GM18870 (cell line): ENCODE results near the gene AP4B1.
A peak's percentile ranks its signal among the peaks of the same experiment; 100 is the strongest.

Experiments
- ATAC-seq: cut with Tn5 transposase; IDR thresholded peaks from one replicate; pipeline ENCODE4 v1.9.1; 2021; ENCODE audit warnings: moderate library complexity; ENCODE audit not compliant: unreplicated experiment

Gene AP4B1

DNA sequence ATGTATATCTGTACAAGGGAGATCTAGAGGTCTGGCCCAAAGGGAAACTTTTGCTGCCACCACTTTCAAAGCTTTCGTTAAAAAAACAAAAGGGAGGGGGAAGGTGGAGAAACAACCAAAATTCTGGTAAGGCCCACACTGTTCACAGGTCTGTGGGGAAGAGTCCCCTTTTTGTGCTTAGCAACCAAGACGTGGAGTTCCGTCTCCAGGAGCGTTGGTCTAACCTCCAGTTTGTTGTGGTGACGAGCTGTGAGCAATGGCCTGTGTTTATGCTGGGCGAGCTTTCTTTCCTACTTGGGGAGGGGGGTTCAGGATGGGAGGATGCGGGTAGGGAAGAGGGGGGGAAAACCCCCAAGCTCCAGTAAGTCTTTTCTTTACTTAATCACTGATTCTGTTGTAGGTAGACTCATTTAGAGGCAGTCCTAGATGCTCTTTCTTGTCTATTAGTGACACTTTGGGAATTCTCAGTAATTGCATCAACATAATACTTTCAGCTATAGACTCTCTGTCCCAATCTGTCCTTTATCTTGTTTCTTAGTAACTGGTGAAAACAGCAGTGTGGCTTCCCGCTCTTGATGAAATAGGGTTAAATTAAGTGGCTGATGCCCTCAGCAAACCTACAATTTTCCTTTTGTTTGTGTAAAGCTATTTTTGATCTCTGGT is 26.0 kb upstream of the AP4B1 start:
- ATAC-seq: peak; percentile 16

GRCh38 chr1:113929750-113930498 is 25.3 kb upstream of the AP4B1 start:
- peak; percentile 24 for ATAC-seq

DNA sequence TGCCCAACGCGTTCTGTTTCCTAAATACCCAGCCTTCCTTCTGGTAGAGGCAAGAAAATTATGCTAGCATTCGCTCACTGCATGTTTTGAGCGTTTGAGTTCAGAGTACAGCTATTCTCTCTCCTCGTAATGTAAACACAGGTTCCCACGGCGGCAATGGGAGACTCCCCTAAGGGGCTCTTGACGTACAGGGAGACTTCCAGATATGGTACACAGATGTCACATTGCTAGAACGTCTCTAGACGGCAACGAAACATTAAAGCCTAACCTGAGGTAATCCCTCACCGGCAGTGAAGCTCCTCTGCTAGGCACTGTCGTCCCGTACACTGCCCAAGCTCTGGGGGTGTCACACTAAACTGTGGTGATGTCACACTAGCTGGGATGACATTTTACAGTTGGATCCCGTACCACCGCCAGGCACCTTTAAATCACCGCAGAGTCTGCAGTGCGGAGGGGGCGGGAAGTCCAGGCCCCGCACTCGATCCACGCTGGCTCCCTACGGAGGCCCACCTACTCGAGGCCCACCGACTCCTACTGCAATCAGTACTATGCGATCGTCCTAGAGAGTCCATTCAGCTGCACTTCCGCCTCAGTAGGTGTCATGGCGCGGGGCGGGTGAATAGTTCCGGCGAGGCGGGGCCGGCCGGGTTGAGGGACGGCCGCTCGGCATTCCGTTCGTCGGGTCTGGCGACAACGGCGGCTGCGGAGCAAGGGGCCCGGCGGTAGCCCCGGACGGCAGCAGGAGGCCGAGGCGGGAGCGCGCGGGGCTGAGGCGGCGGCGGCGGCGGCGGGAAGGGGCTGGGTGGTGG is 24.5 kb upstream of the AP4B1 start, which contains the start of gene HIPK1:
HIPK1 (plus strand) TSS at position 384 of the 809 bp plus-strand sequence.
- peak; percentile 56 for ATAC-seq

- ATAC-seq: no peak
These were observed 23.8 kb upstream of the AP4B1 start for GRCh38 chr1:113928187-113928930.

- no peak for ATAC-seq
These were observed 19.9 kb upstream of the AP4B1 start for GRCh38 chr1:113924473-113924872.

- ATAC-seq: no peak
These were observed 18.4 kb upstream of the AP4B1 start for GRCh38 chr1:113922957-113923356.

- ATAC-seq: no peak
These were observed 13.6 kb upstream of the AP4B1 start for GRCh38 chr1:113918243-113918642.

GRCh38 chr1:113917400-113918082 is 12.9 kb upstream of the AP4B1 start:
- no peak for ATAC-seq

GRCh38 chr1:113916974-113917373 is 12.4 kb upstream of the AP4B1 start:
- no peak for ATAC-seq

GRCh38 chr1:113913887-113914664 is 9.5 kb upstream of the AP4B1 start:
- ATAC-seq: no peak

GRCh38 chr1:113913312-113913668 is 8.7 kb upstream of the AP4B1 start:
- ATAC-seq: no peak

DNA sequence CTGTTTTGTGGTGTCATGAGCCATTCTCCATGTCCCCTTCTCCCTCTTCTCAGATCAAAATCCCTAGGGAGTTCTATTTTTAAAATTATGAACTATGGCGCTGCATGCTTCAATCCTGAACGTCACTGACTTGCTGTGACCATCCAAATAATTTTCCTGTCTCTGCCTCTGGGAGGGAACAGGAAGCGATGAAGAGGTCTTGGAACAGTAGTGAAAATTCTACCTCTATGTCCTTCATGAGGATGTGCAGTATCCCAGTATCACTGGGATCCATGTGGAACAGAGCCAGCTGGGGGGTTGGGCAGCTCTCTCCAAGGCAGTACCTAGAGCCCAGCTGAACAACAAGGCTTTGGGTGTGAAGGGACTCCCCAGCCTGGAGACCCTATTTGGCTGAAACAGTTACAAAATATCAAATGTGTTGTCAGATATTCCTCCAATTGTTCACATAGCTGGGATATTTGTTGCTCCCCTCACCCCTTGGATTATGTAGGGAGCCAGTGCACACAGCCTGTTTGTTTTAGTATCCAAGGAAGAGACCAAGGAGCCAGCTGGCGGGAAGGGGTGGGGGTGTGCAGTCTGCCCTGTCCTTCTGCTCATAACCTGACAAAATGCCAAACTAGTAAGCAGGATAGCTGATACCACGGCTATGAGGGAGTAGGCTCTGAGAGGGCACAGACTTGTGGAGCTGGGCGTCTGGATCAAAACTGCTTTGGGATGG is 8.2 kb upstream of the AP4B1 start:
- no peak for ATAC-seq

GRCh38 chr1:113905435-113905861 is 849 bp upstream of the AP4B1 start:
- peak; percentile 1 for ATAC-seq

DNA sequence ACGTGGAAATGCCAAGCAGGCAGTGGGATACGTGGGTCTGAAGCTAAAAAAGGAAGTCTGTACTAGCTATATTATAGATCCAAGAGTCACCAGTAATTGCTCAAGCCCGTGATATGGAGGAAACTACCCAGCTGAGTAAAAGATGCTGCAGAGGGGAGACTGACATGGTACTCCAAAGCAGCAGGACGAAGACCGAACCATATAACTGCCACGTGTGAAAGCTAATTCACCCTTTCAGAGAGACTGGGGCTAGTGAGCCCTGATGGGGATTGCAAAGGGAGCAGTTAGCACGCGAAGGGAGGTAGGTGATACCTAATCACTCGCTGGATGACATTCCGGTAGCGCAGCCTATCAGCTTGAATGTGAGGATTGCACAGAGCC is 316 bp downstream of the AP4B1 start:
- ATAC-seq: no peak

DNA sequence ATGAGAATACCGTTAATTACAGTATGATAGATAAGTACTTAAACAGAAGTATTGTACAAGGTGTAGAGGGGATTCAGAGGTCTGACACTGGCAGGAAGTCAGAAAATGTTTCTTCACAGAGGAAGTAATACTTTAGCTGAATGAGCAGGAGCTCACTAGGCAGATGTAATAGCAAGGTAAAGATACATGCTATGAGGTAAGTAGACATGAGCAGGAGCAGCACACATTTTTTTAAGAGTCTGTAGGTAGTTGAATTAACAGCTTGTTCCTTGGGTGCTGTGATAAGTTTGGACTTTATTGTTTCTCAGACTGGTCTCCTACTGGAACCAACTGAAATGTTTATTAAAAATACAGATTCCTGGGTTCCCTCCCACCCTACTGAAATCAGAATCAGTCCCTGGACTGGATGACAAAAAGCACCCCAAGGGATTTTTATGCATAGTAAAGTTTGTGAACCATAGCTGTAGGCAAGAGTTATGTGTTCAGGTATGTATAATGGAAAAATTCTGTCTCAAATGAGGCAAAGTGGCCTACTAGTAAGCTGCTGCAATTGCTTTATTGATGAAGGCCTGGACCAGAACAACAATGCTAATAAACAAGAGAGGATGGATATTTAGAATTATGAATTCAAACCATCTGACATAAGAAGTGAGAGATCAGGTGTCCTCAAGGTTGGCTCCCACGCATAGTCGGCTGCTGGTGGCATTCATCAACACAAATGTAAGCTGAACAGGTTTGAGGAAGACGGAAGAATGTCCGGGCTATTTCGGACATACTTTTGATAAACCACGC is 902 bp downstream of the AP4B1 start:
- ATAC-seq: no peak

DNA sequence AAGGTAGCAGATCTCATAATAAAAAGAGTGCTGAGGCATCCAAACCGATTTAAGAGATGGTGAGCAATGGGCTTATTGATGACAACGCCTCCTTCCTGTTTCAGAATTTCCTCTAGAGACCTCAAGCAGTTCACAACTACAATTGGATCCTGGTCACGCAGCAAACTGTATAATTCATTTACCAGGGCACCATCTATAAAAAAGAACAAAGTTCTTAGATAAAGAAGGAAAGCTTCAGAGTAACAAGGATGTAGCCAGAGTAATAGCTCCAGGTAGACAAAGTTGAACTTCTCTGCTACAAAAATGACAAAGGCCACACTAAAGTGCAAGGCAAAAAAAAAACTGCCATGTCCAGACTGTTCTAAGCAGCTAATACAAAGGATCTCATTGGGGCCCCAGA is 3.4 kb downstream of the AP4B1 start:
- no peak for ATAC-seq

- no peak for ATAC-seq
These were observed 5.5 kb downstream of the AP4B1 start for GRCh38 chr1:113899111-113899510.

GRCh38 chr1:113898241-113898814 is 6.3 kb downstream of the AP4B1 start:
- no peak for ATAC-seq
